Keratinocyte (primary cell): Measurements from ENCODE around the gene ZNF554. TPM values are rescaled to one million over a fixed set of nuclear protein-coding genes. Genes with fewer than 3 reads are reported as not detected.

ENCODE experiments used
- DNase-seq: peaks from one replicate; pipeline ENCODE4 v3.0.0-alpha.2; 2011; ENCODE audit warnings: low read depth, missing footprints, low spot score
- FAIRE-seq: peaks from 2 replicates; lab custom pipeline; 2011; peaks lifted over from hg19 to GRCh38; lab: Jason Lieb, UNC
- H2AFZ ChIP-seq: 2 replicates; pipeline ENCODE4 v1.6.0; 2012; ENCODE audit warnings: low read length, control low read depth, inconsistent platforms; ENCODE audit not compliant: control insufficient read depth
- H3K27ac ChIP-seq: 2 replicates; pipeline ENCODE4 v1.5.1; 2011; ENCODE audit warnings: low read length; ENCODE audit not compliant: control insufficient read depth, insufficient read depth
- H3K27me3 ChIP-seq: 3 replicates; pipeline ENCODE4 v1.6.0; 2011; ENCODE audit warnings: low read length; ENCODE audit not compliant: control insufficient read depth, insufficient read depth; ENCODE audit errors: extremely low read depth
- H3K36me3 ChIP-seq, 2 experiments: 2 replicates in 1 of 2; 3 replicates in 1 of 2; pipeline ENCODE4 v1.5.1; 2011; ENCODE audit warnings: low read length in 2 of 2, mild to moderate bottlenecking in 1 of 2; ENCODE audit not compliant: control insufficient read depth in 2 of 2, insufficient read depth in 2 of 2; ENCODE audit errors: extremely low read depth in 1 of 2
- H3K4me1 ChIP-seq: 3 replicates; pipeline ENCODE4 v1.5.1; 2011; ENCODE audit warnings: low read length; ENCODE audit not compliant: control insufficient read depth, insufficient read depth; ENCODE audit errors: extremely low read depth
- H3K4me2 ChIP-seq: 3 replicates; pipeline ENCODE4 v1.6.0; 2011; ENCODE audit warnings: low read depth, low read length; ENCODE audit not compliant: control insufficient read depth, insufficient read depth; ENCODE audit errors: extremely low read depth
- H3K4me3 ChIP-seq, 3 experiments: fragments of 200-600 bp in 1 of 3; sonication (generic) in 1 of 3; 2 replicates in 2 of 3; 3 replicates in 1 of 3; pipeline ENCODE4 v1.5.1; 2011 to 2016; ENCODE audit warnings: low read length in 3 of 3, mild to moderate bottlenecking in 3 of 3, control low read depth in 2 of 3, inconsistent platforms in 1 of 3, low read depth in 1 of 3, mixed read lengths in 1 of 3, mixed run types in 1 of 3, moderate library complexity in 1 of 3; ENCODE audit not compliant: control insufficient read depth in 2 of 3, insufficient read depth in 2 of 3; ENCODE audit errors: extremely low read depth in 1 of 3
- H3K79me2 ChIP-seq: 2 replicates; pipeline ENCODE4 v1.6.0; 2012; ENCODE audit warnings: low read length; ENCODE audit not compliant: control insufficient read depth, insufficient read depth
- H3K9ac ChIP-seq: 3 replicates; pipeline ENCODE4 v1.6.0; 2011; ENCODE audit warnings: low read length; ENCODE audit not compliant: control insufficient read depth, insufficient read depth; ENCODE audit errors: extremely low read depth
- H3K9me1 ChIP-seq: 3 replicates; pipeline ENCODE4 v1.6.0; 2011; ENCODE audit warnings: low read length; ENCODE audit not compliant: control insufficient read depth, insufficient read depth; ENCODE audit errors: extremely low read depth
- H3K9me3 ChIP-seq: 2 replicates; pipeline ENCODE4 v1.5.1; 2012; ENCODE audit warnings: low read depth, low read length; ENCODE audit not compliant: control insufficient read depth
- H4K20me1 ChIP-seq: 3 replicates; pipeline ENCODE4 v1.6.0; 2011; ENCODE audit warnings: low read length; ENCODE audit not compliant: control insufficient read depth, insufficient read depth; ENCODE audit errors: extremely low read depth
- EZH2 ChIP-seq: IDR thresholded peaks from one replicate; pipeline ENCODE4 v1.6.1; 2012; ENCODE audit warnings: inconsistent platforms, mild to moderate bottlenecking, low read length, moderate library complexity
- dilution Hi-C: fragments of 300-500 bp; cut with MboI; formaldehyde crosslinking; loops from one replicate; pipeline ENCODE4 v1.7.0; 2020; ENCODE audit warnings: low sequenced_read_pairs; ENCODE audit not compliant: extremely low pct_ligation_motif_present
- polyA plus RNA-seq, 5 experiments: library from polyadenylated mRNA; depleted of rRNA in 3 of 5; stranded (reverse) in 3 of 5; stranded (forward) in 1 of 5; unstranded in 1 of 5; fragments of >200 nt; gene quantifications; 1 replicate in 1 of 5; 2 replicates in 3 of 5; 3 replicates in 1 of 5; pipeline versions ENCODE4 v1.2.1 to v1.2.3, GENCODE V29; 2011 to 2012; ENCODE audit warnings: missing spikeins in 2 of 5, low read depth in 1 of 5, low replicate concordance in 1 of 5
- TF ChIP-seq, protein P1 (sequence below), 3 experiments: IDR thresholded peaks in 1 of 3; conservative IDR thresholded peaks in 1 of 3; optimal IDR thresholded peaks in 1 of 3; 2 replicates in 2 of 3; 3 replicates in 1 of 3; pipeline versions ENCODE3 to v1.5.1; 2011; ENCODE audit warnings: low read length in 3 of 3, mild to moderate bottlenecking in 3 of 3, moderate library complexity in 2 of 3, control low read depth in 1 of 3, inconsistent platforms in 1 of 3; ENCODE audit not compliant: insufficient read depth in 2 of 3; ENCODE audit errors: extremely low read depth in 1 of 3

The ZNF554 gene
- polyA plus RNA-seq, 1 donor (not counting 4 experiments of a cell fraction or from before 2014, with no cell fraction given) = 2.7 TPM

DNA sequence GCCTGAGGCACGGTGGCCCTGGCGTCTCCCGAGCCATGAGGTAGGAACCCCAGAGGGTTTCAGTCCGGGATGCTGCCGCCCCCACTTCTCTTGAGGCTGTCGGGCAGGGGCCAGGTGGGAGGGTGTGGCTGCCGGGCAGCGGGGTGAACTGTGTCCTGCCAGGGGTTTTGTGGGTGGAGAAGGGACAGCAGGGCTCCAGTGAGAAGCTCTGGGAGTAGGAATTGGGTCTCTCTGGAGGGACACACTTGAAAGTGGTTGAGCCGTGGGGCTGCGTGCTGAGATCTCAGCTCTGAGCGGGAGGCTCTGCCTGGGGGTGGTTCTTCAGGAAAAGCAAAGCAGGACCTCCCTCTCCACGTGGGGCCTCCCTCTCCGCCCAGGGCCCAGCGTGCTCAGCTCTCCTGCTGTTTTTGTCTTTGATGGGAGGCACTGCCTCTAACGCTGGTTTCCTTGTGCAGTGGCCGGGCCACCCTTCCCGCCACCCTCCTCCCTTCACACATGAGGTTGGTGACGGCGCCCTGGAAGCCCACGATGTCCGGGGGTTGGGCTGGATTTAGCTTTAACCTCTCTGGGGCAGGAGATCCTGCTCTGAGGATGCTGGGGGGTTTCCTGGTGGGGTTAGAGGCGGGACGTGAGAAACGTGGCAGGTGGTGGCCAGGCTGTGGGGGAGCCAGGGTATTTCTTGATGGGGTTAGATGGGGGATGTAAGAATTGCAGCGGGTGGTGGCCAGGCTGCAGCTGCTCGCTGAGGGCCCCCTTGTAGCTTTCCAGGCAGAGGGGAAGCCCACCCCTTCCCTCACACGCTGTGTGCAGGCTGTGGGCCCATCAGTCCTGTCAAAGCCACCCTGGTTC is 15.3 kb upstream of the ZNF554 start:
- Histone ChIP-seq H3K79me2 (peaks cover 7% of the 10 kb centered on the region), H3K27ac (no peak overlapping the region), H3K9ac (no peak overlapping the region), H3K9me3 (no peaks in the 10 kb centered on the region), H3K4me2 (no peak overlapping the region), H3K4me1 (no peaks in the 10 kb centered on the region), H4K20me1 (no peaks in the 10 kb centered on the region), H2AFZ (no peak overlapping the region), H3K9me1 (no peaks in the 10 kb centered on the region), H3K36me3 (peaks cover 22 to 50% of the 10 kb centered on the region in 2 experiments), H3K27me3 (no peaks in the 10 kb centered on the region), H3K4me3 (no peak overlapping the region)
- dilution Hi-C loops = no loop called here
- no peak for TF ChIP-seq EZH2
- TF ChIP-seq, protein P1, sequence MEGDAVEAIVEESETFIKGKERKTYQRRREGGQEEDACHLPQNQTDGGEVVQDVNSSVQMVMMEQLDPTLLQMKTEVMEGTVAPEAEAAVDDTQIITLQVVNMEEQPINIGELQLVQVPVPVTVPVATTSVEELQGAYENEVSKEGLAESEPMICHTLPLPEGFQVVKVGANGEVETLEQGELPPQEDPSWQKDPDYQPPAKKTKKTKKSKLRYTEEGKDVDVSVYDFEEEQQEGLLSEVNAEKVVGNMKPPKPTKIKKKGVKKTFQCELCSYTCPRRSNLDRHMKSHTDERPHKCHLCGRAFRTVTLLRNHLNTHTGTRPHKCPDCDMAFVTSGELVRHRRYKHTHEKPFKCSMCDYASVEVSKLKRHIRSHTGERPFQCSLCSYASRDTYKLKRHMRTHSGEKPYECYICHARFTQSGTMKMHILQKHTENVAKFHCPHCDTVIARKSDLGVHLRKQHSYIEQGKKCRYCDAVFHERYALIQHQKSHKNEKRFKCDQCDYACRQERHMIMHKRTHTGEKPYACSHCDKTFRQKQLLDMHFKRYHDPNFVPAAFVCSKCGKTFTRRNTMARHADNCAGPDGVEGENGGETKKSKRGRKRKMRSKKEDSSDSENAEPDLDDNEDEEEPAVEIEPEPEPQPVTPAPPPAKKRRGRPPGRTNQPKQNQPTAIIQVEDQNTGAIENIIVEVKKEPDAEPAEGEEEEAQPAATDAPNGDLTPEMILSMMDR (optimal IDR thresholded peaks at IDR 0.05 in 1 of 3, IDR thresholded peaks at IDR 0.05 in 1 of 3, conservative IDR thresholded peaks at IDR 0.05 in 1 of 3; ENCODE audit: extremely low read depth in 1 of 3, insufficient read depth in 2 of 3, low read length in 3 of 3) = no peak
- FAIRE-seq (no peak), DNase-seq (no peak)

DNA sequence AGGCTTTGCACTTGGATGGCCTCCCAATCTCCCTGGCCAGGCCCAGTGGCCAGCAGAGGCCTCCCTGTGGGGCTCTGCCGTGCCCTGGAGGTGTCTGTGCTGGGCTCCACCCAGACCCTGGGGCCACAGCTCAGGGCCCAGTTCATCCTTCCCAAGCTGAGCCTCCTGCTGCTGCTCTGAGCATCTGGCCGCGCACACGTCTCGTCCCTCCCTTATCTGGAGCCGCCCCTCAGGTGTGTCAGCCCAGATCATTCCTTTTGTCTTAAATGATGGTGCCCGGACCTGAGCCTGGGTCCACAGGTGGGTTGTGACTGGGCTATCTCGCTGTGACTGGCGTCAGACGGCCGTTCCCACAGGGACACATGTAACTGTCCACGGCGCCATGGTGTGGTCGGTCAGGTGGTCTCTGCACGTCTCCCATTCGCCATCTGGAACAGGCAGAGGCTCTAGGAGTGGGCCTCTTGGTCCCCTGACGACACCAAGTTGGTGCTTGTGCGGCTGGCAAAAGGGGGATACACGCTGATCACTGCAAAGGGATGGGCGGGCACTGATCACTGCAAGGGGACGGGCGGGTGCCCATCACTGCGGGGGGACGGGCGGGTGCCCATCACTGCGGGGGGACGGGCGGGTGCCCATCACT is 14.3 kb upstream of the ZNF554 start:
- no peak for DNase-seq
- no peak for FAIRE-seq
- Histone ChIP-seq H3K27me3 (no peaks in the 10 kb centered on the region), H4K20me1 (no peaks in the 10 kb centered on the region), H3K79me2 (peaks cover 7% of the 10 kb centered on the region), H3K9me3 (no peaks in the 10 kb centered on the region), H3K4me1 (no peaks in the 10 kb centered on the region), H3K27ac (no peak overlapping the region), H3K36me3 (peaks cover 25 to 49% of the 10 kb centered on the region in 2 experiments), H3K9me1 (no peaks in the 10 kb centered on the region), H3K4me3 (no peak overlapping the region), H3K9ac (no peak overlapping the region), H3K4me2 (no peak overlapping the region), H2AFZ (no peak overlapping the region)
- dilution Hi-C loops = no loop called here
- no peak for TF ChIP-seq EZH2
- TF ChIP-seq, protein P1 (optimal IDR thresholded peaks at IDR 0.05 in 1 of 3, IDR thresholded peaks at IDR 0.05 in 1 of 3, conservative IDR thresholded peaks at IDR 0.05 in 1 of 3; ENCODE audit: extremely low read depth in 1 of 3, insufficient read depth in 2 of 3, low read length in 3 of 3) = no peak
